Erythroblast (primary cell): ENCODE results near the gene B3GNT9.

ENCODE experiments used
- GATA1 ChIP-seq: IDR thresholded peaks from 2 replicates; pipeline ENCODE4 v1.6.1; 2011; ENCODE audit warnings: low read depth, mild to moderate bottlenecking, control low read depth, low read length, moderate library complexity
- POLR2A ChIP-seq: IDR thresholded peaks from 2 replicates; pipeline ENCODE4 v1.6.1; 2011; ENCODE audit warnings: mild to moderate bottlenecking, low read length

- TF ChIP-seq POLR2A, result no peak
- TF ChIP-seq GATA1, result no peak
Measured at GRCh38 chr16:67100569-67101310, 50.1 kb downstream of the B3GNT9 start.
